Right lobe of liver (tissue), 6 donors: ENCODE measurements around the gene STAC. TPM values are rescaled to one million over a fixed set of nuclear protein-coding genes. Genes with fewer than 3 reads are reported as not detected.

Source experiments
- ATAC-seq, 4 donors: fragments of 200-7000 bp; cut with Tn5 transposase; one replicate each; pipeline ENCODE4 v1.9.1; 2020; ENCODE audit warnings: mild to moderate bottlenecking in 4 of 4, moderate library complexity in 4 of 4
- DNase-seq, 3 donors: peaks; one replicate each; pipeline ENCODE4 v3.0.0-alpha.2; 2020
- H3K27ac ChIP-seq, 3 donors: fragments of 200-600 bp; one replicate each; pipeline ENCODE4 v1.8.0; 2022
- H3K27me3 ChIP-seq, 2 donors: fragments of 200-600 bp; one replicate each; pipeline ENCODE4 v1.8.0; 2022
- H3K36me3 ChIP-seq, 4 donors: fragments of 200-600 bp; sonication (generic) in 1 of 4; one replicate each; pipeline versions ENCODE4 v1.5.1 to v1.8.0; 2017 to 2022; ENCODE audit warnings: control low read depth in 1 of 4
- H3K4me1 ChIP-seq, 4 donors: fragments of 200-600 bp; sonication (generic) in 1 of 4; one replicate each; pipeline versions ENCODE4 v1.5.1 to v1.8.0; 2017 to 2022; ENCODE audit warnings: control low read depth in 1 of 4
- H3K4me3 ChIP-seq, 3 donors: fragments of 200-600 bp; one replicate each; pipeline ENCODE4 v1.8.0; 2022
- H3K9me3 ChIP-seq, 4 donors: fragments of 200-600 bp; sonication (generic) in 1 of 4; one replicate each; pipeline versions ENCODE4 v1.5.1 to v1.8.0; 2017 to 2022; ENCODE audit warnings: control low read depth in 1 of 4
- POLR2A ChIP-seq: fragments of 450-650 bp; IDR thresholded peaks from one replicate; pipeline ENCODE4 v1.6.1; 2017; ENCODE audit warnings: antibody characterized with exemption, mild to moderate bottlenecking
- WGBS: methylation state at CpG from one replicate; pipeline ENCODE4 v1.1.6; 2018; ENCODE audit warnings: low coverage, low lambda C conversion rate; ENCODE audit not compliant: insufficient coverage; ENCODE audit errors: missing lambda C conversion rate; 5-methylcytosine and 5-hydroxymethylcytosine counted together
- intact Hi-C, 2 donors: fragments of 100-400 bp; cut with DNase I; formaldehyde crosslinking; loops; one replicate each; pipeline versions ENCODE4 v1.11.2 to v1.14.1; 2022
- total RNA-seq, 6 experiments: library from RNA; depleted of rRNA in 2 of 6; stranded (reverse); fragments of >200 nt in 2 of 6; fragmentation: NEBNext Ultra II Directional in 3 of 6; extraction: Animal tissue kit (Norgen Biotek cat#: 25700) in 3 of 6; gene quantifications; one replicate each; pipeline versions ENCODE4 v1.1.0 to v1.2.4, GENCODE V29; 2016 to 2023
- TF ChIP-seq, protein P1 (sequence below), 4 donors: fragments of 200-600 bp in 3 of 4; fragments of 450-650 bp in 1 of 4; IDR thresholded peaks; one replicate each; pipeline versions ENCODE4 v1.5.1 to v1.8.0; 2016 to 2022; ENCODE audit warnings: antibody characterized with exemption in 4 of 4, mild to moderate bottlenecking in 2 of 4
- donor health status: DM: no; HTN: yes; CAD: no.
- donor health status: DM: no; HTN: no; CAD: no.
- donor health status: DM: no; HTN: no; CAD: no.
- donor health status: DM: no; HTN: yes; CAD: no.
- donor health status: DM: no; HTN: yes; CAD: no.

Gene STAC
- total RNA-seq, 6 experiments from 2014 or later: 0.19 to 1.2 (median 0.70) TPM

DNA sequence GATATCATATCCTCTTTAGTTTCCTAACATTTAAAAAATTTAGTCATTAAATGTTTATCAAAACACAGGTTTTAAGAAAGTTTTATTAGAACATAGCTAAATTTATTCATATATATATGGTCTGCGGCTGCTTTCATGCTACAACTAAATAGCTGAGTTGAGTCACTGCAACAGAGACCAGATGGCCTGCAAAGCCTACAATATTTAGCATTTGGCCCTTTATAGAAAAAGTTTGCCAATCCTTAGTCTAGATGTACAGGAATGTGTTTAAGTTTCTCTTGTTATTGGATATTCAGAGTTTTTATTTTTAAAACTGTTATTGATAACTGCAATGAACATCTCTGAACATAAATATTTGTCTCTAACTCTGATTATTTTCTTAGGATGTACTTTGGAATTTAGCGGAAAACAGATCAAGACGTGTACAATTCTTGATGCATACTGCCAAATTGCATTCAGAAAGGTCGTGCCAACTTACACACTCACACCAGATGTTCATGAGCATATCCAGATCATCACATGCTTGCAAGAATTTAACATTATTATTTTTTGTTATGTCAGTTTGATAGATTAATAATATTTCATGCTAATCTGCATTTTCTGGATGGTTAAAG lies 157.9 kb downstream of the STAC start:
- Histone ChIP-seq H3K9me3 (no peaks in the 10 kb centered on the region), H3K4me3 (no peak overlapping the region), H3K27ac (no peak overlapping the region), H3K36me3 (no peaks in the 10 kb centered on the region), H3K27me3 (peaks cover 0 to 3% of the 10 kb centered on the region in 2 donors), H3K4me1 (no peaks in the 10 kb centered on the region)
- intact Hi-C loops: no loop called here
- WGBS: 61% methylated on average over 4 of the region's 4 CpGs
- DNase-seq (no peak), ATAC-seq (no peak)
- TF ChIP-seq, protein P1, sequence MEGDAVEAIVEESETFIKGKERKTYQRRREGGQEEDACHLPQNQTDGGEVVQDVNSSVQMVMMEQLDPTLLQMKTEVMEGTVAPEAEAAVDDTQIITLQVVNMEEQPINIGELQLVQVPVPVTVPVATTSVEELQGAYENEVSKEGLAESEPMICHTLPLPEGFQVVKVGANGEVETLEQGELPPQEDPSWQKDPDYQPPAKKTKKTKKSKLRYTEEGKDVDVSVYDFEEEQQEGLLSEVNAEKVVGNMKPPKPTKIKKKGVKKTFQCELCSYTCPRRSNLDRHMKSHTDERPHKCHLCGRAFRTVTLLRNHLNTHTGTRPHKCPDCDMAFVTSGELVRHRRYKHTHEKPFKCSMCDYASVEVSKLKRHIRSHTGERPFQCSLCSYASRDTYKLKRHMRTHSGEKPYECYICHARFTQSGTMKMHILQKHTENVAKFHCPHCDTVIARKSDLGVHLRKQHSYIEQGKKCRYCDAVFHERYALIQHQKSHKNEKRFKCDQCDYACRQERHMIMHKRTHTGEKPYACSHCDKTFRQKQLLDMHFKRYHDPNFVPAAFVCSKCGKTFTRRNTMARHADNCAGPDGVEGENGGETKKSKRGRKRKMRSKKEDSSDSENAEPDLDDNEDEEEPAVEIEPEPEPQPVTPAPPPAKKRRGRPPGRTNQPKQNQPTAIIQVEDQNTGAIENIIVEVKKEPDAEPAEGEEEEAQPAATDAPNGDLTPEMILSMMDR (IDR thresholded peaks at IDR 0.05): no peak
- no peak for TF ChIP-seq POLR2A

- DNase-seq (no peak), ATAC-seq (peak in 2 of 4 donors; percentile 62 to 63)
- Histone ChIP-seq H3K4me3 (no peak overlapping the region), H3K36me3 (no peaks in the 10 kb centered on the region), H3K27me3 (peaks cover 0 to 3% of the 10 kb centered on the region in 2 donors), H3K9me3 (no peaks in the 10 kb centered on the region), H3K27ac (no peak overlapping the region), H3K4me1 (no peaks in the 10 kb centered on the region)
- intact Hi-C loops: no loop called here
- 20% methylated on average over 3 of the region's 3 CpGs for WGBS
- no peak for TF ChIP-seq POLR2A
- TF ChIP-seq, protein P1 (IDR thresholded peaks at IDR 0.05): peak; percentile 43 to 73 (median 56)
These were observed 160.7 kb downstream of the STAC start for GRCh38 chr3:36540888-36541518.

DNA sequence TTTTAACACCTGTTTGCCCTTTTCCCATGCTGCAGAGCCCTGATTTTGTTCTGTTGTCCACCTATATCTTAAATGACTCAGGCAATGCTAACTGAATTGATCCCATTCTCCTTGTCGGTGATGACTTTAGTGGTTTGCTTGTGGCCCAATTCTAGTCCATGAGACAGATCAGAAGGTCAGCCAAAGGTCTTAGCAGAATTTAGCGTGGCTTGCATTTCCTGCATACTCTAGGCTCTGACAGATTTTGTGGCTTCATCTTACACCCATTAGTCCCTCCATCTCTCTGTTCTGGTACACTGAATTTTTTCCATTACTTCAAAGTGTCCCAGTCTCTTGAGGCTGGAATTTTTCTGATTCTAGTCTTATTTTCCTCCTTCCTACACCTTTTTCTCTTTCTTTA lies 161.9 kb downstream of the STAC start:
- Histone ChIP-seq H3K4me1 (no peaks in the 10 kb centered on the region), H3K27me3 (peaks cover 0 to 3% of the 10 kb centered on the region in 2 donors), H3K27ac (no peak overlapping the region), H3K36me3 (no peaks in the 10 kb centered on the region), H3K4me3 (no peak overlapping the region), H3K9me3 (no peaks in the 10 kb centered on the region)
- no peak for TF ChIP-seq POLR2A
- TF ChIP-seq, protein P1 (IDR thresholded peaks at IDR 0.05): no peak
- ATAC-seq (no peak), DNase-seq (no peak)
- WGBS: 39% methylated on average over 2 of the region's 2 CpGs
- intact Hi-C loops: no loop called here

- Histone ChIP-seq H3K4me3 (no peak overlapping the region), H3K27me3 (peaks cover 0 to 3% of the 10 kb centered on the region in 2 donors), H3K9me3 (no peaks in the 10 kb centered on the region), H3K36me3 (no peaks in the 10 kb centered on the region), H3K27ac (no peak overlapping the region), H3K4me1 (no peaks in the 10 kb centered on the region)
- DNase-seq (no peak), ATAC-seq (no peak)
- TF ChIP-seq, protein P1 (IDR thresholded peaks at IDR 0.05): no peak
- TF ChIP-seq POLR2A: no peak
- intact Hi-C loops: no loop called here
- WGBS: 57% methylated on average over 5 of the region's 5 CpGs
These were observed 163.1 kb downstream of the STAC start for GRCh38 chr3:36543276-36543997.
